GM21619 (cell line): Measurements from ENCODE around the gene ADGRL3.
"Not testable (repeated sequence)": the region's sequence is repeated elsewhere in the genome, so short reads cannot be mapped to it uniquely, and the experiment has no call there.

Experiments
- ATAC-seq: cut with Tn5 transposase; IDR thresholded peaks from one replicate; pipeline ENCODE4 v1.9.1; 2021; ENCODE audit not compliant: unreplicated experiment

ADGRL3 gene

DNA sequence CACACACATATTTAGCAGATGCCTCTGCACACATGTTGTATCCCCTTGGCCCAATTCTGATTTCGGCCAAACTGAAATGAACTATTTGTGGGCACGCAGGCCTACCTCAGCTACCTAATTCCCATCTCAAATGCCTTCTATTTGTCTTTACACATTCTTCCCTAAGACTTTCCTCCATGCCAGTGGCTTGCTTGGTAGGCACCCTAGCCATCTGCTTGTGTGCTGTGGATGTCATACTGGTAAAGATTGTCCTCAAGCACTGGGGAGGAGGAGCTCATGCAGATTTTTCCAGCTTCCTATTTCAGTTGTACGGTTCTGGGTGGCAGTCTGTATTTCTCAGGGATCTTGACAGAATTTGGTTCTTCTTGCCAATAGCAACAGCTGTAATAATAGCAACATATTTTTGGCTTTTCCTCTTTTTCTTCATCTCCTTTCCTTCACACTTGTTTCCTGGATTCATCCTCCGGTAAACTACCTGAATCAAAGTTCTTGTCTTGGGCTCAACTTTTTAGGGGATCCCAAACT lies 514.3 kb downstream of the ADGRL3 start:
- ATAC-seq = no peak

GRCh38 chr4:61716426-61716825 lies 516.3 kb downstream of the ADGRL3 start:
- ATAC-seq = no peak

DNA sequence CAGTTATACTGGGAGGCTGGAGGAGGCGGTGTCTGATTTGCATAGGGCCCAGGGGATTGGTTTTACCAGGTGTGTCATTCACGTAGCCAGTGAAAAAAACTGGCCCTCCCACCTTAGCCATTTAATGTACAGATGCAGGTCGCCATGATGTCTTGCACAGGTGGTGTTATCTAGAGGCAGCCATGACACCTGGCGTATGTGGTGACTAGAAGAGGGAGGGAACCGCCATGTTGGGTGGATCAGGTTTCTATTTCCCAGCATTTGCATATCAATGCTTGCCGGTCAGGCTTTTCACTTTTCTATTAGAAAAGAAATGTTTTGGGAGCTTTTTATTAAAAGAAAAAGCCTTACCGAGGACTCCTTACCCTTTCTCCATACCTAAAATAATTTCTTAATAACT lies 523.4 kb downstream of the ADGRL3 start:
- ATAC-seq = no peak

DNA sequence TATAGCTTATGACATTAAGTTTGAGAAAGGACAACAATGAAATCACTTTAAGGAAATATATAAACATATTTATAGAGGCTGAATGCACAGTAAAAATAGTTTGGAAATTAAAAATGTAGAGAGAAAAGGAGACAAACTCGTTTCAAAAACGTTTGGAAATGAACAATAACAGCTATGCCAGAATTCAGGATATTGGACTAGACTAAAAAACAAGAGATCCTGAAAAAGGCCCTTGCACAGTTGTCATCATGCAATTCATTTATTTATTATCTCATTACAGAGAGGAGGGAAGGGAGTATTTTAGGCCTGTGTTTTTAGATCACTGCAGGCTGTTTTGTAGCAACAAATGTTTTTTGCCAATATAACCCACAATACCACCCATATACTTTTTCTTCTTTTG lies 527.2 kb downstream of the ADGRL3 start:
- ATAC-seq = no peak

DNA sequence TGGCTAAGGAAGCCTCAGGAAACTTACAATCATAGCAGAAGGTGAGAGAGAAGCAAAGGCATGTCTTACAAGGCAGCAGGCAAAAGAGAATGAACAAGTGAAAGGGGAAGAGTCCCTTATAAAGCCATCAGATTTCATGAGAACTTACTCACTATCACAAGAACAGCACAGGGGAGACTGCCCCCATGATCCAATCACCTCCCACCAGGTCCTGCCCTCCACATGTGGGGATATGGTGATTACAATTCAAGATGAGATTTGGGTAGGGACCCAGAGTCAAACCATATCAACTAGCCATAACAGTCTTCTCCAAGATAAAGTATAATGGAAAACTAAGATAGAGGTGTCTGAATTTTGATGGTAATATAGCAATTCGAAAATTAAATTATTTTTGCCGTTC lies 534.3 kb downstream of the ADGRL3 start:
- no peak for ATAC-seq

DNA sequence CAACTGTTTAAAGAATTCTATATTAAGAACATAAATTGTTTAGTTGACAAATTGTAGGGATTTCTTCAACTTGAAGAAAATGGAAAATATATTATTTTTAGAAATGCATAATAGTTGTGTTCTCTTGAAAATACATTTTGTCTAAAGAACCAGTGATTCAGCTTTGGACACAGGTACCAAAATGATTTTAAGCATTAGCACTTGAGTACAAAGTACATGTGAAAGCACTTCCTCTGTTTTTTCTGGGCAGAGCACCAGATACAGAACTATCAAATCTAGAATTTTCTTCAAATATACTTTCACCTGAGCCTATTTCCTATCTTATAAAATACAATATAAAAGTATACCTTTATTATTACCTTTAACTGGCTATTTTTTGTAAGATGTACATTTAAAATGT lies 539.8 kb downstream of the ADGRL3 start:
- ATAC-seq = no peak

DNA sequence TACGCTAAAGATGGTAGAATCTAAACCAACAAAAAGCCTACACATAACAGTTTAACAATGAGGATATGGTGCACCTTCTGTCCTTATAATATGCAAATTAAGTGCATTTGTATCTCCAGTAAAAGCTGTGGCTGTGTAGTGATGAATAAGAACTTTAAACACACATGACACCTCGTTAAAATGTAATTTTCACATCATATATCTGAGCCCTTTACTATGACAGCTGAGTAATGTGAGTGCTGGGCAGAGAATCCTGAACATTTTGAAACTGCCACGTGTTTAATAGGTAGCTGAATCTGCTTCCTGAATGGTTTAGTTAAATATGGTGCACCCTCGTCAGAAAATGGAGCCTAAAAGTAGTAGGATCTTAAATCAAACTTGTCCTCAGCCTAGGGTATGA lies 540.8 kb downstream of the ADGRL3 start:
- ATAC-seq = no peak

DNA sequence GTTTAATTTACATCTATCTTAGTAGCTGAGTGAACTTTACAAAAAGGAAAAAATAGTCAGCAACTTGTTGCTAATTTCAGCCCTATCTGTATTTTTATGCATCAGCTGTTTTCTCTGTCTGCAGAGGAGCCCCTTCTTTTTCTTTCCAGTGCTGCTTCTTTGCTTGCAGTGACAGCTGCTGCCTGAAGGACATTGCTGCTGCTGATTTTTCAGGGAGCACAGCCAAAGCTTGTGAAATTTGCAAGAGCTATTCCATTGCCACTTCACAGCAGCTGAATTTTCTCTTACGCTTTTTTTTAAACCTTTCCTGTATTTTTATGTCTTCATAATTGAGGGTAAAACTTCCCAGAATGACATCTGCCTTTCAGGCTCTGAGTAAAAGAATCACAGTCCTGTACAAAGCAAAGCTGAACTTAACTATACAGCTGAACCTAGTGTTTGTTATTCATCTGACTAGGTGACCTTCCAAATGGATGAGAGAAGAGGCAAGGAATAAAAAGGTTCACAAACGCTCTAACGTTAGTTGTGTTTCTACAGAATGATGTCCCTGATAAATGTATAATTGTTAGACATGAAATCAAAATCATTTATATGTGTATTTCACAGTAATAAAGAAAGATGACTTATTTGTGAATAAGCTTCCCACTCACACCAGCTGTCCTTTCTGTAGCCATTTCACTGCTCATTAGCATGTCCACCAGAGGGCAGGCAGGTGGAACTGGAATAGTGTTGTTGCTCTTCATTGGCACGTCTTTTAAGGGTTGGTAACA lies 541.4 kb downstream of the ADGRL3 start:
- ATAC-seq = no peak

DNA sequence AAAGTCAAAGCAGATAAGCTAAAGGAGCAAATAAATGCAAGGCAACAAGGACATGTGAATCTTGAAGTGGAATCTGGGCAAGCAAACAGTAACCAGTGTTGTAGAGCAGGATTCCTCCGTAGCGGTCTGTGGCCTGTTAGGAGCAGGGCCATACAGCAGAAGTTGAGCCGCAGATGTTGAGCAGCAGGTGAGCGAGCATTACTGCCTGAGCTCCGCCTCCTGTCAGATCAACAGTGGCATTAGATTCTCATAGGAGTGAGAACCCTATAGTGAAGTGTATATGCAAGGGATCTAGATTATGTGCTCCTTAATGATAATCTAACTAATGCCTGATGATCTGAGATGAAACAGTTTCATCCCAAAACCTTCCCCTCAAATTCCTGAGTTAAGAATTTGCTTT lies 550.7 kb downstream of the ADGRL3 start:
- ATAC-seq = no peak

DNA sequence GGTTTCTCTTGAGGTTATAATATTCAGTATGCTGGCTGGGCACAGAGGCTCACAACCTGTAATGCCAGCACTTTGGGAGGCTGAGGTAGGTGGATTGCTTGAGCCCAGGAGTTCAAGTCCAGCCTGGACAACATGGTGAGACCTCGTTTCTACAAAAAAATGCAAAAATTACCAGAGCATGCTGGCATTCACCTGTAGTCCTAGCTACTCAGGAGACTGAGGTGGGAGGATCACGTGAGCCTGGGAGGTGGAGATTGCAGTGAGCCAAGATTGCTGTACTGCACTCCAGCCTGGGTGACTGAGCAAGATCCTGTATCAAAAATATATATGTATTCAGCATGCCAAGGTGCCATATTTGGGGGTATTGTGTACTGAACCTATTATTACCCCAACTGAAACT lies 552.5 kb downstream of the ADGRL3 start:
- ATAC-seq = no peak

DNA sequence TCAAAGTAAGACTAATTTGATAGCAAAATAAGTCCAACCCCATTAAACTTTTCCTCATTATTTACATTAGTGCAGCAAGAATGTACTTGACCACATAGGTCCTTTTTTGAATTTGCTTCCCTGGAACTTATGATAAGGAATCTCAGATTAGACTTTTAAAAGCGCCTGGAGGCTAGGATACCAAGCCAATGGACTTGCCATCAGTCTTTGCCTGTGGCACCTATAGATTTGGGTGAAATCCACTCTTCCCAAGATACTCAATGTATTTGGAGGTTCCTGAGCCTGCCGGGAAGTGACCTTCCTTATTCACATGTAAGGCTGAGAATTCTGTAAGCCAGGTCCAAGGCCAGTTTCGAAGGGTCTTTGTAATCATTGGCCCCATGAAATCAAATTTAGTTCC lies 553.6 kb downstream of the ADGRL3 start:
- ATAC-seq = no peak

- not testable (repeated sequence) for ATAC-seq
These were observed 556.8 kb downstream of the ADGRL3 start for GRCh38 chr4:61756937-61757336.

- ATAC-seq = not testable (repeated sequence)
These were observed 557.9 kb downstream of the ADGRL3 start for GRCh38 chr4:61757983-61758382.

DNA sequence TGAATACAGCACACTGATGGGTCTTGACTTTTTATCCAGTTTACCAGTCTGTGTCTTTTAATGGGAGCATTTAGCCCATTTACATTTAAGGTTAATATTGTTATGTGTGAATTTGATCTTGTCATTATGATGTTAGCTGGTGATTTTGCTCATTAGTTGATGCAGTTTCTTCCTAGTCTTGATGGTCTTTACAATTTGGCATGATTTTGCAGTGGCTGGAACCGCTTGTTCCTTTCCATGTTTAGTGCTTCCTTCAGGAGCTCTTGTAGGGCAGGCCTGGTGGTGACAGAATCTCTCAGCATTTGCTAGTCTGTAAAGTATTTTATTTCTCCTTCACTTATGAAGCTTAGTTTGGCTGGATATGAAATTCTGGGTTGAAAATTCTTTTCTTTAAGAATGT lies 558.5 kb downstream of the ADGRL3 start:
- ATAC-seq = not testable (repeated sequence)

GRCh38 chr4:61759245-61759644 lies 559.1 kb downstream of the ADGRL3 start:
- not testable (repeated sequence) for ATAC-seq

DNA sequence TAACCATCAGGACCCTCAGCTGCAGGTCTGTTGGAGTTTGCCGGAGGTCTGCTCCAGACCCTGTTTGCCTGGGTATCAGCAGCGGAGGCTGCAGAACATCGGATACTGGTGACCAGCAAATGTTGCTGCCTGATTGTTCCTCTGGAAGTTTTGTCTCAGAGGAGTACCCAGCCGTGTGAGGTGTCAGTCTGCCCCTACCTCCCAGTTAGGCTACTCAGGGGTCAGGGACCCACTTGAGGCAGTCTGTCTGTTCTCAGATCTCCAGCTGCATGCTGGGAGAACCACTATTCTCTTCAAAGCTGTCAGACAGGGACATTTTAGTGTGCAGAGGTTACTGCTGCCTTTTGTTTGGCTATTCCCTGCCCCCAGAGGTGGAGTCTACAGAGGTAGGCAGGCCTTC lies 559.8 kb downstream of the ADGRL3 start:
- not testable (repeated sequence) for ATAC-seq

GRCh38 chr4:61760820-61761219 lies 560.7 kb downstream of the ADGRL3 start:
- no peak for ATAC-seq

DNA sequence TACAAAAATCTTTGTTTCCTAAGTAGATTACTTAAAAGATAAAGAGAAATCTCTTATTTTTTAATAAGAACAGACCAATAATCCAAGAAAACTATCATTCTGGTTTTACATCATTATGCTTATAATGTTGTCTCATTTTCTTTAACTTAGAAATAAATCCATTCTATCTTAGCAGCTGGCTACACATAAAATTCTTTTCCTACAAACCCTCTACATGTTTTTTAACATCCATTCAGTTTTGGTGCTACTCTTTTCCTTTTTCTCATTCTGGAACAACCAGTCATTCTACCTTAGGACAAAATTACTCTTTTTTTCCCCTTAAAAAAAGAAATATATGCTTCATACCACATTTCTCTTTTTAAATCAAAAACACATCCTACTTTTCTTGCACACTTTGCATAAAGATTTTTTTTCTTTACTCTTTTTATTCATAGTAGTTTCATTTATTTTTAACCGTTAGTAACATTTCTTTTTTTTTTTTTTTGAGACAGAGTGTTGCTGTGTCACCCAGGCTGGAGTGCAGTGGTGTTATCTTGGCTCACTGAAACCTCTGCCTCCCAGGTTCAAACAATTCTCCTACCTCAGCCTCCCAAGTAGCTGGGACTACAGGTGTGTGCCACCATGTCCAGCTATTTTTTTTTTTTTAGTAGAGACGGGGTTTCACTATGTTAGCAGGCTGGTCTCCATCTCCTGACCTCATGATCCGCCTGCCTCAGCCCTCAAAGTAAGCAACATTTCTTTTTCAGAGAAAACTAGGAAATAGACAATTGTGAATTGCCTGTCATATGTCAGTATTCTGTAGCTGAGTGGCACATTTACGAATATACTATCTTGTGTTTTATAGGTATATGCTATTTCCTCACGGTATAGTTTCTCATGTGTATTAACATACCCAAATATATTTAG lies 562.8 kb downstream of the ADGRL3 start:
- ATAC-seq = no peak

DNA sequence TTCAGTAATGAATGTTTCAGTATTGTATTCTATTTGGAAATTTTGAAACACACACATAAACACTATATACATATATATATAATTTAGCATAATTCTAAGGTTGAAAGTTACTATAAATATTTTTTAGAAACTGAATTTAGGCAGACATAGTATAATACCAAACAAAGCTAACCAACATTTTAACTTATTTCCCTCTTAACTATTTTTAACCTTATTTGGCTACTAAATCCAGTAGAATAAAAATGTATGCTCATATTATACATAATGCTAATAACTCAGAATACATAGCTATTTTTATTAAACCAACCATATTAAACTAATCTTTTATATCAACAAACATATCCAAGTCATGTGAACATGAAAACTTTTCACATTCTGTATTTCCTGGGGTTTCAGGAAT lies 563.6 kb downstream of the ADGRL3 start:
- ATAC-seq = no peak

DNA sequence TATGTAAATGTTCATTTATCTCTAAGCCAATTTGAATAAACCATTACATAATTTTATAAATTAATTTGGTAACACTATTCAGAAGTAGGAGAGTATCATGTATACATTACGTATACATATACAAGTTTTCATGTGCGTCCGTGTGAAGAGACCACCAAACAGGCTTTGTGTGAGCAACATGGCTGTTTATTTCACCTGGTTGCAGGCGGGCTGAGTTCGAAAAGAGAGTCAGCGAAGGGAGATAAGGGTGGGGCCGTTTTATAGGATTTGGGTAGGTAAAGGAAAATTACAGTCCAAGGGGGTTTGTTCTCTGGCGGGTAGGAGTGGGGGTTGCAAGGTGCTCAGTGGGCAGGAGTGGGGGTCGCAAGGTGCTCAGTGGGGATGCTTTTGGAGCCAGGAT lies 564.0 kb downstream of the ADGRL3 start:
- not testable (repeated sequence) for ATAC-seq

DNA sequence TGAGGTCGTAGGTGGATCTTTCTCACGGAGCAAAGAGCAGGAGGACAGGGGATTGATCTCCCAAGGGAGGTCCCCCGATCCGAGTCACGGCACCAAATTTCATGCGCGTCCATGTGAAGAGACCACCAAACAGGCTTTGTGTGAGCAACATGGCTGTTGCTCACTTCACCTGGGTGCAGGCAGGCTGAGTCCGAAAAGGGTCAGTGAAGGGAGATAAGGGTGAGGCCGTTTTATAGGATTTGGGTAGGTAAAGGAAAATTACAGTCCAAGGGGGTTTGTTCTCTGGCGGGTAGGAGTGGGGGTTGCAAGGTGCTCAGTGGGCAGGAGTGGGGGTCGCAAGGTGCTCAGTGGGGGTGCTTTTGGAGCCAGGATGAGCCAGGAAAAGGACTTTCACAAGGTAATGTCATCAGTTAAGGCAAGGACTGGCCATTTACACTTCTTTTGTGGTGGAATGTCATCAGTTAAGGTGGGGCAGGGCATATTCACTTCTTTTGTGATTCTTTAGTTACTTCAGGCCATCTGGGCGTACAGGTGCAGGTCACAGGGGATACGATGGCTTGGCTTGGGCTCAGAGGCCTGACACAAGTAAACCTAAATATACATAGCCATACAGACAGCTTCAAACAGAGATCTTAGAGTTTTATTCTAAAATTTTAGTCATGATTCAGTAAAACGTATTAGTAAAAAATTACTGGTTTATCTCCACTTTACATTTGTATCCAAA lies 569.5 kb downstream of the ADGRL3 start:
- not testable (repeated sequence) for ATAC-seq
